Hepatocyte (in vitro differentiated cells): Measurements from ENCODE around the gene CUBN. TPM values are rescaled to one million over a fixed set of nuclear protein-coding genes. Genes with fewer than 3 reads are reported as not detected.
A peak's percentile ranks its signal among the peaks of the same experiment; 100 is the strongest.

Experiments used
- DNase-seq: peaks from one replicate; pipeline ENCODE4 v3.0.0-alpha.2; 2016; ENCODE audit warnings: low spot score
- H2AFZ ChIP-seq: fragments of 200-600 bp; sonication (generic); 2 replicates; pipeline ENCODE4 v1.6.0; 2016; ENCODE audit warnings: antibody characterized with exemption, mild to moderate bottlenecking
- H3K27ac ChIP-seq: fragments of 200-600 bp; sonication (generic); 2 replicates; pipeline ENCODE4 v1.5.1; 2016; ENCODE audit warnings: mild to moderate bottlenecking
- H3K27me3 ChIP-seq: fragments of 200-600 bp; sonication (generic); 2 replicates; pipeline ENCODE4 v1.6.1; 2016
- H3K36me3 ChIP-seq: fragments of 200-600 bp; sonication (generic); replicated peaks from 2 replicates; pipeline ENCODE4 v1.5.1; 2016; ENCODE audit warnings: low read depth; ENCODE audit not compliant: insufficient read depth
- H3K4me1 ChIP-seq: fragments of 200-600 bp; sonication (generic); 2 replicates; pipeline ENCODE4 v1.5.1; 2016; ENCODE audit warnings: mild to moderate bottlenecking, moderate library complexity; ENCODE audit not compliant: insufficient read depth
- H3K4me2 ChIP-seq: fragments of 200-600 bp; sonication (generic); 2 replicates; pipeline ENCODE4 v1.6.0; 2016
- H3K4me3 ChIP-seq: fragments of 200-600 bp; sonication (generic); 2 replicates; pipeline ENCODE4 v1.5.1; 2016; ENCODE audit warnings: mild to moderate bottlenecking
- H3K79me2 ChIP-seq: fragments of 200-600 bp; sonication (generic); 2 replicates; pipeline ENCODE4 v1.6.0; 2017; ENCODE audit warnings: mild to moderate bottlenecking
- H3K9me2 ChIP-seq: fragments of 200-600 bp; sonication (generic); replicated peaks from 2 replicates; pipeline ENCODE4 v1.6.0; 2017; ENCODE audit warnings: mild to moderate bottlenecking; ENCODE audit not compliant: insufficient read depth
- H3K9me3 ChIP-seq: fragments of 200-600 bp; sonication (generic); 2 replicates; pipeline ENCODE4 v1.5.1; 2016; ENCODE audit warnings: low read depth, mild to moderate bottlenecking
- H4K20me1 ChIP-seq: fragments of 200-600 bp; sonication (generic); 2 replicates; pipeline ENCODE4 v1.6.0; 2016; ENCODE audit warnings: mild to moderate bottlenecking; ENCODE audit not compliant: insufficient read depth, poor library complexity, severe bottlenecking
- CTCF ChIP-seq: fragments of 200-600 bp; sonication (generic); IDR thresholded peaks from 2 replicates; pipeline ENCODE4 v1.5.1; 2016; ENCODE audit warnings: antibody characterized with exemption, mild to moderate bottlenecking; ENCODE audit not compliant: poor library complexity
- EZH2 ChIP-seq: fragments of 200-600 bp; sonication (generic); IDR thresholded peaks from 2 replicates; pipeline ENCODE4 v1.6.1; 2016; ENCODE audit warnings: antibody characterized with exemption, mild to moderate bottlenecking, borderline replicate concordance
- EZH2phosphoT487 ChIP-seq: fragments of 200-600 bp; sonication (generic); IDR thresholded peaks from one replicate; pipeline ENCODE4 v1.6.1; 2018; ENCODE audit warnings: antibody characterized with exemption, mild to moderate bottlenecking, low read depth, moderate library complexity; ENCODE audit not compliant: unreplicated experiment, severe bottlenecking
- WGBS: methylation state at CpG from one replicate; pipeline ENCODE4 v1.1.6; 2016; ENCODE audit warnings: low lambda C conversion rate; ENCODE audit errors: missing lambda C conversion rate; 5-methylcytosine and 5-hydroxymethylcytosine counted together
- polyA plus RNA-seq: library from polyadenylated mRNA; unstranded; fragments of >200 nt; fragmentation: Nextera tagmentation; extraction: Ambion mirVana; gene quantifications from 2 replicates; pipeline ENCODE4 v1.2.1, GENCODE V29; 2016
- total RNA-seq: library from RNA; depleted of rRNA; stranded (reverse); fragments of >200 nt; gene quantifications from 2 replicates; pipeline ENCODE4 v1.2.3, GENCODE V29; 2014

The CUBN gene
- total and polyA plus RNA-seq, 2 experiments from 2014 or later: 2.0 to 10.6 TPM

GRCh38 chr10:16811292-16811691, 318.3 kb downstream of the CUBN start:
- H3K27me3 ChIP-seq: no peaks in the 10 kb centered on the region
- H4K20me1 ChIP-seq: no peaks in the 10 kb centered on the region
- H3K4me2 ChIP-seq: no peak overlapping the region
- no peaks in the 10 kb centered on the region for H3K36me3 ChIP-seq
- H3K4me1 ChIP-seq: no peaks in the 10 kb centered on the region
- H3K9me3 ChIP-seq: no peaks in the 10 kb centered on the region
- H2AFZ ChIP-seq: no peak overlapping the region
- no peak overlapping the region for H3K27ac ChIP-seq
- 74% methylated on average over 3 of the region's 3 CpGs for WGBS
- peaks cover 46% of the 10 kb centered on the region for H3K79me2 ChIP-seq
- no peak overlapping the region for H3K4me3 ChIP-seq
- TF ChIP-seq EZH2phosphoT487 (no peak), CTCF (no peak), EZH2 (no peak)
- H3K9me2 ChIP-seq: no peaks in the 10 kb centered on the region
- no peak for DNase-seq

- Histone ChIP-seq H3K79me2 (peaks cover 36% of the 10 kb centered on the region), H3K27ac (no peak overlapping the region), H4K20me1 (no peaks in the 10 kb centered on the region), H3K9me3 (no peaks in the 10 kb centered on the region), H3K4me2 (no peak overlapping the region), H3K4me3 (no peak overlapping the region), H2AFZ (no peak overlapping the region), H3K36me3 (no peaks in the 10 kb centered on the region), H3K4me1 (no peaks in the 10 kb centered on the region), H3K9me2 (no peaks in the 10 kb centered on the region), H3K27me3 (no peaks in the 10 kb centered on the region)
- 88% methylated on average over 6 of the region's 6 CpGs for WGBS
- peak; percentile 49 for DNase-seq
- TF ChIP-seq EZH2phosphoT487 (no peak), EZH2 (no peak), CTCF (peak; percentile 45)
Measured at GRCh38 chr10:16809074-16809718, 320.4 kb downstream of the CUBN start.

GRCh38 chr10:16804123-16804522, 325.5 kb downstream of the CUBN start:
- TF ChIP-seq EZH2 (no peak), EZH2phosphoT487 (no peak), CTCF (no peak)
- peaks cover 35% of the 10 kb centered on the region for H3K79me2 ChIP-seq
- H3K4me2 ChIP-seq: no peak overlapping the region

More at GRCh38 chr10:16804123-16804522, 325.5 kb downstream of the CUBN start:
- H3K9me3 ChIP-seq: no peaks in the 10 kb centered on the region
- H3K36me3 ChIP-seq: no peaks in the 10 kb centered on the region
- H4K20me1 ChIP-seq: no peaks in the 10 kb centered on the region
- 90% methylated on average over 4 of the region's 4 CpGs for WGBS
- no peaks in the 10 kb centered on the region for H3K9me2 ChIP-seq
- no peak overlapping the region for H3K4me3 ChIP-seq
- no peaks in the 10 kb centered on the region for H3K4me1 ChIP-seq
- H3K27me3 ChIP-seq: no peaks in the 10 kb centered on the region
- H3K27ac ChIP-seq: no peak overlapping the region
- DNase-seq: no peak
- no peak overlapping the region for H2AFZ ChIP-seq
